HG03354 (cell line): Measurements from ENCODE around the gene NKX3-2.
A peak's percentile ranks its signal among the peaks of the same experiment; 100 is the strongest.

Source experiments
- ATAC-seq: cut with Tn5 transposase; IDR thresholded peaks from one replicate; pipeline ENCODE4 v1.9.1; 2021; ENCODE audit warnings: mild to moderate bottlenecking; ENCODE audit not compliant: unreplicated experiment, poor library complexity, severe bottlenecking

NKX3-2 gene

GRCh38 chr4:13534344-13535063, 9.8 kb downstream of the NKX3-2 start:
- no peak for ATAC-seq

GRCh38 chr4:13533670-13534343, 10.5 kb downstream of the NKX3-2 start:
- ATAC-seq: no peak

- no peak for ATAC-seq
Measured at GRCh38 chr4:13531625-13531998, 12.7 kb downstream of the NKX3-2 start.

GRCh38 chr4:13530823-13531624, 13.3 kb downstream of the NKX3-2 start:
- ATAC-seq: no peak

- ATAC-seq: no peak
Measured at GRCh38 chr4:13529128-13529919, 15.0 kb downstream of the NKX3-2 start.

- ATAC-seq: no peak
Measured at GRCh38 chr4:13528821-13529127, 15.5 kb downstream of the NKX3-2 start.

GRCh38 chr4:13527981-13528820, 16.1 kb downstream of the NKX3-2 start:
- peak; percentile 87 for ATAC-seq

- ATAC-seq: no peak
Measured at GRCh38 chr4:13527192-13527980, 16.9 kb downstream of the NKX3-2 start.

GRCh38 chr4:13526658-13527057, 17.6 kb downstream of the NKX3-2 start:
- ATAC-seq: no peak

- ATAC-seq: no peak
Measured at GRCh38 chr4:13525606-13526281, 18.6 kb downstream of the NKX3-2 start.

- ATAC-seq: no peak
Measured at GRCh38 chr4:13524504-13525243, 19.6 kb downstream of the NKX3-2 start.

- no peak for ATAC-seq
Measured at GRCh38 chr4:13523591-13524503, 20.5 kb downstream of the NKX3-2 start.

- ATAC-seq: no peak
Measured at GRCh38 chr4:13523105-13523477, 21.2 kb downstream of the NKX3-2 start.

GRCh38 chr4:13522282-13523104, 21.8 kb downstream of the NKX3-2 start:
- ATAC-seq: no peak

GRCh38 chr4:13521047-13521446, 23.3 kb downstream of the NKX3-2 start:
- ATAC-seq: no peak
